Activated T-cell treated with anti-CD3 and anti-CD28 coated beads for 4 hours (primary cell): ENCODE results near the gene CHST15.

ENCODE experiments used
- DNase-seq: peaks from one replicate; pipeline ENCODE4 v3.0.0-alpha.2; 2020

The CHST15 gene

GRCh38 chr10:124092860-124093773, at the start of gene CHST15:
CHST15 (minus strand) TSS chr10:124093598; CDS start chr10:124046212, 47,386 bp downstream.
- no peak for DNase-seq

GRCh38 chr10:124142960-124143359, 49.6 kb upstream of the CHST15 start:
- DNase-seq, result no peak

GRCh38 chr10:124142006-124142739, 48.8 kb upstream of the CHST15 start:
- no peak for DNase-seq

GRCh38 chr10:124138883-124139348, 45.5 kb upstream of the CHST15 start:
- no peak for DNase-seq

- DNase-seq, result no peak
Observed at GRCh38 chr10:124138195-124138882, 44.9 kb upstream of the CHST15 start.

GRCh38 chr10:124134251-124134893, 41.0 kb upstream of the CHST15 start:
- DNase-seq, result no peak

- no peak for DNase-seq
Observed at GRCh38 chr10:124132876-124133275, 39.5 kb upstream of the CHST15 start.

GRCh38 chr10:124132306-124132705, 38.9 kb upstream of the CHST15 start:
- no peak for DNase-seq

GRCh38 chr10:124131172-124131571, 37.8 kb upstream of the CHST15 start:
- DNase-seq, result no peak

GRCh38 chr10:124130198-124130900, 37.0 kb upstream of the CHST15 start:
- DNase-seq, result no peak

- DNase-seq, result no peak
Observed at GRCh38 chr10:124129471-124129870, 36.1 kb upstream of the CHST15 start.

- no peak for DNase-seq
Observed at GRCh38 chr10:124128811-124129145, 35.4 kb upstream of the CHST15 start.

- DNase-seq, result no peak
Observed at GRCh38 chr10:124127965-124128810, 34.8 kb upstream of the CHST15 start.

GRCh38 chr10:124127563-124127962, 34.2 kb upstream of the CHST15 start:
- no peak for DNase-seq

GRCh38 chr10:124126983-124127385, 33.6 kb upstream of the CHST15 start:
- no peak for DNase-seq

- no peak for DNase-seq
Observed at GRCh38 chr10:124126145-124126982, 33.0 kb upstream of the CHST15 start.

GRCh38 chr10:124125305-124126116, 32.1 kb upstream of the CHST15 start:
- DNase-seq, result no peak

- DNase-seq, result no peak
Observed at GRCh38 chr10:124124769-124125161, 31.4 kb upstream of the CHST15 start.

GRCh38 chr10:124124123-124124768, 30.8 kb upstream of the CHST15 start:
- DNase-seq, result no peak
